Activated CD8-positive, alpha-beta T cell treated with anti-CD3 and anti-CD28 coated beads, Interleukin-2, amount 10 ng/mL, durations not matched to agents 7 days and 5 days (primary cell): ENCODE results near the gene MAT2A. TPM values are rescaled to one million over a fixed set of nuclear protein-coding genes. Genes with fewer than 3 reads are reported as not detected.

Source experiments
- ATAC-seq: fragments of 150-1000 bp; cut with Tn5 transposase; one replicate; pipeline ENCODE4 v1.10.0; 2021; ENCODE audit warnings: moderate library complexity
- CTCF ChIA-PET: fragments of 350-600 bp; sonication (Branson Sonifier 250); formaldehyde crosslinking; loops from one replicate; lab custom pipeline; 2021; ENCODE audit warnings: antibody characterized with exemption; lab: Charles Lee
- POLR2A ChIA-PET: fragments of 350-600 bp; sonication (Branson Sonifier 250); formaldehyde crosslinking; loops from one replicate; lab custom pipeline; 2021; ENCODE audit warnings: antibody characterized with exemption; lab: Charles Lee
- DNase-seq: peaks from one replicate; pipeline ENCODE4 v3.0.0-alpha.2; 2020
- H3K27ac Mint-ChIP-seq: one replicate; pipeline ENCODE4 v1.8.0; 2021; ENCODE audit warnings: mild to moderate bottlenecking, mixed read lengths
- H3K27me3 Mint-ChIP-seq: one replicate; pipeline ENCODE4 v1.8.0; 2021; ENCODE audit warnings: low read depth, mixed read lengths
- H3K36me3 Mint-ChIP-seq: one replicate; pipeline ENCODE4 v1.8.0; 2021; ENCODE audit warnings: low read depth, mixed read lengths
- H3K4me1 Mint-ChIP-seq: one replicate; pipeline ENCODE4 v1.8.0; 2021; ENCODE audit warnings: low read depth, mixed read lengths
- H3K4me3 Mint-ChIP-seq: one replicate; pipeline ENCODE4 v1.8.0; 2021; ENCODE audit warnings: mild to moderate bottlenecking, mixed read lengths
- H3K9me3 Mint-ChIP-seq: one replicate; pipeline ENCODE4 v1.8.0; 2022; ENCODE audit warnings: mixed read lengths; ENCODE audit not compliant: insufficient read depth
- total RNA-seq, 2 experiments: library from RNA; stranded (reverse); gene quantifications; one replicate each; pipeline ENCODE4 v1.2.3, GENCODE V29; 2021

Gene MAT2A
- 100 to 1,000 TPM; 264 to 273 TPM for total RNA-seq

- peaks cover 46% of the 10 kb centered on the region for H3K36me3 Mint-ChIP-seq
- ChIA-PET CTCF (interaction anchor here (0.7 to 12.6 kb wide), 9 partner anchors 13 to 184 kb away, joined by 3 to 133 read pairs (median 6); partner anchors contain the start of genes ELMOD3, GGCX, RETSAT and SH2D6), POLR2A (interaction anchor here (0.8 to 4.5 kb wide), 37 partner anchors 12 to 218 kb away, joined by 3 to 88 read pairs (median 6); partner anchors contain the start of genes C2orf68, CAPG, ELMOD3 and RETSAT)
- DNase-seq (peak; percentile 88), ATAC-seq (peak; percentile 71)
- H3K4me3 Mint-ChIP-seq: peak within 1 kb of the TSS; percentile 96
- peaks cover 51% of the 10 kb centered on the region for H3K4me1 Mint-ChIP-seq
- H3K9me3 Mint-ChIP-seq: no peaks in the 10 kb centered on the region
- H3K27me3 Mint-ChIP-seq: no peaks in the 10 kb centered on the region
- H3K27ac Mint-ChIP-seq: peak within 1 kb of the TSS; percentile 98
These were observed at the start of gene MAT2A for GRCh38 chr2:85538507-85539360. Gene MAT2A, plus strand, starts transcription at chr2:85539168. Its CDS starts 120 bp downstream, at chr2:85539288.

GRCh38 chr2:85490861-85491755 lies 47.9 kb upstream of the MAT2A start:
- H3K4me1 Mint-ChIP-seq: no peaks in the 10 kb centered on the region
- no peak overlapping the region for H3K27ac Mint-ChIP-seq
- H3K4me3 Mint-ChIP-seq: no peak overlapping the region
- ATAC-seq: no peak
- CTCF ChIA-PET: no interaction called here
- no peaks in the 10 kb centered on the region for H3K9me3 Mint-ChIP-seq
- no peak for DNase-seq
- H3K27me3 Mint-ChIP-seq: no peaks in the 10 kb centered on the region
- POLR2A ChIA-PET: interaction anchor here (0.8 kb wide), 1 partner anchor 52 kb away, joined by 3 read pairs; no protein-coding TSS in a partner anchor
- no peaks in the 10 kb centered on the region for H3K36me3 Mint-ChIP-seq

- Mint-ChIP-seq H3K27ac (no peak overlapping the region), H3K9me3 (no peaks in the 10 kb centered on the region), H3K27me3 (no peaks in the 10 kb centered on the region), H3K4me1 (peaks cover 3% of the 10 kb centered on the region), H3K36me3 (no peaks in the 10 kb centered on the region), H3K4me3 (no peak overlapping the region)
- no peak for ATAC-seq
- ChIA-PET POLR2A (no interaction called here), CTCF (no interaction called here)
- DNase-seq: no peak
These were observed 42.5 kb upstream of the MAT2A start for GRCh38 chr2:85496436-85496835.

GRCh38 chr2:85497944-85498630 lies 40.9 kb upstream of the MAT2A start:
- POLR2A ChIA-PET: no interaction called here
- no peaks in the 10 kb centered on the region for H3K9me3 Mint-ChIP-seq
- ATAC-seq: no peak
- peaks cover 3% of the 10 kb centered on the region for H3K4me1 Mint-ChIP-seq
- H3K27ac Mint-ChIP-seq: no peak overlapping the region
- CTCF ChIA-PET: no interaction called here
- H3K27me3 Mint-ChIP-seq: no peaks in the 10 kb centered on the region
- H3K4me3 Mint-ChIP-seq: no peak overlapping the region
- no peaks in the 10 kb centered on the region for H3K36me3 Mint-ChIP-seq
- no peak for DNase-seq

- H3K36me3 Mint-ChIP-seq: no peaks in the 10 kb centered on the region
- peaks cover 3% of the 10 kb centered on the region for H3K4me1 Mint-ChIP-seq
- H3K4me3 Mint-ChIP-seq: no peak overlapping the region
- H3K27me3 Mint-ChIP-seq: peaks cover 3% of the 10 kb centered on the region
- no peak for ATAC-seq
- DNase-seq: no peak
- ChIA-PET CTCF (no interaction called here), POLR2A (no interaction called here)
- no peak overlapping the region for H3K27ac Mint-ChIP-seq
- no peaks in the 10 kb centered on the region for H3K9me3 Mint-ChIP-seq
These were observed 37.7 kb upstream of the MAT2A start for GRCh38 chr2:85501248-85501647.

- Mint-ChIP-seq H3K4me1 (peaks cover 3% of the 10 kb centered on the region), H3K27me3 (peaks cover 4% of the 10 kb centered on the region), H3K9me3 (no peaks in the 10 kb centered on the region), H3K36me3 (no peaks in the 10 kb centered on the region), H3K27ac (no peak overlapping the region), H3K4me3 (no peak overlapping the region)
- ChIA-PET POLR2A (no interaction called here), CTCF (no interaction called here)
- ATAC-seq (no peak), DNase-seq (no peak)
These were observed 36.2 kb upstream of the MAT2A start for GRCh38 chr2:85502720-85503119.

GRCh38 chr2:85503168-85503850 lies 35.7 kb upstream of the MAT2A start:
- H3K4me1 Mint-ChIP-seq: peaks cover 3% of the 10 kb centered on the region
- ATAC-seq (no peak), DNase-seq (no peak)
- ChIA-PET POLR2A (interaction anchor here (1.2 kb wide), 1 partner anchor 34 kb away, joined by 3 read pairs; no protein-coding TSS in a partner anchor), CTCF (no interaction called here)
- H3K4me3 Mint-ChIP-seq: no peak overlapping the region
- H3K36me3 Mint-ChIP-seq: no peaks in the 10 kb centered on the region
- H3K9me3 Mint-ChIP-seq: no peaks in the 10 kb centered on the region
- peaks cover 4% of the 10 kb centered on the region for H3K27me3 Mint-ChIP-seq
- H3K27ac Mint-ChIP-seq: no peak overlapping the region

GRCh38 chr2:85503851-85504777 lies 34.9 kb upstream of the MAT2A start:
- Mint-ChIP-seq H3K27me3 (peaks cover 4% of the 10 kb centered on the region), H3K4me1 (peaks cover 3% of the 10 kb centered on the region), H3K4me3 (no peak overlapping the region), H3K36me3 (no peaks in the 10 kb centered on the region), H3K27ac (no peak overlapping the region), H3K9me3 (no peaks in the 10 kb centered on the region)
- DNase-seq (no peak), ATAC-seq (no peak)
- ChIA-PET POLR2A (interaction anchor here (1.2 kb wide), 1 partner anchor 33 kb away, joined by 3 read pairs; no protein-coding TSS in a partner anchor), CTCF (no interaction called here)

- no peaks in the 10 kb centered on the region for H3K36me3 Mint-ChIP-seq
- H3K4me1 Mint-ChIP-seq: peaks cover 3% of the 10 kb centered on the region
- H3K27ac Mint-ChIP-seq: no peak overlapping the region
- DNase-seq: no peak
- H3K9me3 Mint-ChIP-seq: no peaks in the 10 kb centered on the region
- H3K4me3 Mint-ChIP-seq: no peak overlapping the region
- peaks cover 4% of the 10 kb centered on the region for H3K27me3 Mint-ChIP-seq
- ATAC-seq: no peak
- POLR2A ChIA-PET: interaction anchor here (1.2 kb wide), 1 partner anchor 33 kb away, joined by 3 read pairs; no protein-coding TSS in a partner anchor
- CTCF ChIA-PET: no interaction called here
These were observed 34.1 kb upstream of the MAT2A start for GRCh38 chr2:85504778-85505261.
